Memory B cell (primary cell): Measurements from ENCODE around the gene POU4F1.

Experiments used
- ATAC-seq: fragments of 150-1000 bp; cut with Tn5 transposase; 2 replicates; pipeline ENCODE4 v1.10.0; 2021; ENCODE audit warnings: low read depth, mild to moderate bottlenecking, moderate library complexity
- DNase-seq, 2 donors: peaks; one replicate each; pipeline ENCODE4 v3.0.0; 2022; ENCODE audit warnings: low spot score in 2 of 2
- H3K27ac Mint-ChIP-seq: one replicate; pipeline ENCODE4 v1.8.0; 2022; ENCODE audit warnings: mild to moderate bottlenecking, moderate library complexity, mixed read lengths
- H3K27me3 Mint-ChIP-seq: one replicate; pipeline ENCODE4 v1.8.0; 2022; ENCODE audit warnings: mixed read lengths
- H3K36me3 Mint-ChIP-seq: one replicate; pipeline ENCODE4 v1.8.0; 2022; ENCODE audit warnings: mild to moderate bottlenecking, mixed read lengths
- H3K4me1 Mint-ChIP-seq: one replicate; pipeline ENCODE4 v1.8.0; 2022; ENCODE audit warnings: mixed read lengths
- H3K4me3 Mint-ChIP-seq: one replicate; pipeline ENCODE4 v1.8.0; 2022; ENCODE audit warnings: mild to moderate bottlenecking, moderate library complexity, mixed read lengths
- H3K9me3 Mint-ChIP-seq: one replicate; pipeline ENCODE4 v1.8.0; 2022; ENCODE audit warnings: mixed read lengths

POU4F1 gene

GRCh38 chr13:78600280-78600883 lies 3.0 kb downstream of the POU4F1 start:
- ATAC-seq (no peak), DNase-seq (no peak)
- H3K27ac Mint-ChIP-seq, result peak overlapping the region; percentile 24
- H3K4me3 Mint-ChIP-seq, result no peak overlapping the region
- no peaks in the 10 kb centered on the region for H3K9me3 Mint-ChIP-seq
- H3K27me3 Mint-ChIP-seq, result peaks cover 40% of the 10 kb centered on the region
- peaks cover 5% of the 10 kb centered on the region for H3K36me3 Mint-ChIP-seq
- peaks cover 15% of the 10 kb centered on the region for H3K4me1 Mint-ChIP-seq

DNA sequence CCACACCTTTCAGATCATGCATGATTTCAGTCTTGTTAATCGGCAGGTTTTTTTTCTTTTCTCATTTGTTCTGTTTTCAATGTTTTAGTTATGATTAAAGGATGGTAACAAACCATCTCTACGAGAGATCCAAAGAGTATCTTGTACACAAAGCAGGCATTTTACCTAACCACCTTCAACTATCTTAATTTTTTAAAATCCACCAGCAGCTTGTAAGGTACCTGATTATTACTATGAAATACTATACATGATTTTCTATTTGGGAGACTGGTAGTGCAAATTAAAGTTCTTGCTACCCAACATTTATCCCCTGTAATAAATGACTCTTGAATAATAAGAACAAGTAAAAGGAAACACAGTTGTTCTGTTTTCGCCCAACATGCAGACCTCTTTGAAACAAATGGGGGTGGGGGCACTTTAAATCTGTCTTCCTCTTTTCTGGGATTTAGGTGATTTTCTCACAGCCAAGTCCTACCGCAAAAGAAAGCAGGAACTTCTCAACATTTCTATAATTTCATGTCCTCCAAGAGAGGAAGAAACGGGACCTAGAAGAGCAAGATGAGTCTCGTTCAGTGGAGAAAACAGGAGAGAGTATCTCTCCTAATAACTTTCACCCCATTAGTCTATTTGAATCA lies 3.6 kb downstream of the POU4F1 start:
- no peak for DNase-seq
- no peak for ATAC-seq
- peaks cover 15% of the 10 kb centered on the region for H3K4me1 Mint-ChIP-seq
- no peaks in the 10 kb centered on the region for H3K9me3 Mint-ChIP-seq
- H3K27me3 Mint-ChIP-seq, result peaks cover 38% of the 10 kb centered on the region
- H3K27ac Mint-ChIP-seq, result no peak overlapping the region
- peaks cover 5% of the 10 kb centered on the region for H3K36me3 Mint-ChIP-seq
- H3K4me3 Mint-ChIP-seq, result no peak overlapping the region

GRCh38 chr13:78598966-78599644 lies 4.2 kb downstream of the POU4F1 start:
- Mint-ChIP-seq H3K27me3 (peaks cover 39% of the 10 kb centered on the region), H3K9me3 (no peaks in the 10 kb centered on the region), H3K27ac (no peak overlapping the region), H3K4me3 (no peak overlapping the region), H3K4me1 (peaks cover 14% of the 10 kb centered on the region), H3K36me3 (peaks cover 5% of the 10 kb centered on the region)
- ATAC-seq (no peak), DNase-seq (no peak)

DNA sequence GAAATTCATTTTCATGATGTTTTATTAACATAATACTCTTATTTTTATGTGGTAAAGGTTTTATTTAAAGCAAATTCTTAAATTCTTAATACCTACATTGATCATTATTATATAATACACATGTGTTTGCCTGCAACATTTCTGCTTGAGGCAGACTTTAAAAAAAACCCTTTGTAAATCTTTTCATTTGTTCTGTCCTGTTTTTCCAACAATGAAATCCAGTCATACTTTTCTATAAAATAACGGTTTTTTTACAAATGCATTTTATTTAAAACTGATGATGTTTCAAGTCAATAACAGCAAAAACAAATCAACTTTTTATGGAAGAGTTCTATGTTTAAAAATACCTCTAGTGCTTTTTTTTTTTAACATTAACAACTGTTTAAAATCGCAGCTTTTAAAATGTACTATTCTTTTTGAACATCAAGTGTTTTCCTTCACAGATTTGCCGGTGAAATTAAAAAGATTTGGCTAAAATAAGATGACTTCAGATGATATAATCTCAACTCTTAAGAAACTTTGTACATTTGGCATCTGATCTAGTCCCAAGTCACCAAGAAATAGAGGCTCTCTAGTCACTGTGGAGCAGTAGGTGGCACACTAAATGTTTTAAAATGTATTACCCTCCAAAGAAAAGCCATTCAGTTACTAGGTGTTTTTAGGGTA lies 5.1 kb downstream of the POU4F1 start:
- peaks cover 5% of the 10 kb centered on the region for H3K36me3 Mint-ChIP-seq
- no peaks in the 10 kb centered on the region for H3K9me3 Mint-ChIP-seq
- DNase-seq (no peak), ATAC-seq (no peak)
- no peak overlapping the region for H3K4me3 Mint-ChIP-seq
- peaks cover 38% of the 10 kb centered on the region for H3K27me3 Mint-ChIP-seq
- H3K4me1 Mint-ChIP-seq, result peaks cover 7% of the 10 kb centered on the region
- no peak overlapping the region for H3K27ac Mint-ChIP-seq

- Mint-ChIP-seq H3K9me3 (no peaks in the 10 kb centered on the region), H3K4me1 (peaks cover 4% of the 10 kb centered on the region), H3K27me3 (peaks cover 38% of the 10 kb centered on the region), H3K36me3 (peaks cover 5% of the 10 kb centered on the region), H3K27ac (peak overlapping the region; percentile 75), H3K4me3 (no peak overlapping the region)
- no peak for DNase-seq
- ATAC-seq, result no peak
Observed at GRCh38 chr13:78597602-78597932, 5.8 kb downstream of the POU4F1 start.

- H3K27ac Mint-ChIP-seq, result peak overlapping the region; percentile 75
- peaks cover 39% of the 10 kb centered on the region for H3K27me3 Mint-ChIP-seq
- no peaks in the 10 kb centered on the region for H3K9me3 Mint-ChIP-seq
- peaks cover 2% of the 10 kb centered on the region for H3K36me3 Mint-ChIP-seq
- no peaks in the 10 kb centered on the region for H3K4me1 Mint-ChIP-seq
- DNase-seq, result no peak
- no peak overlapping the region for H3K4me3 Mint-ChIP-seq
- ATAC-seq, result no peak
Observed at GRCh38 chr13:78596736-78597601, 6.4 kb downstream of the POU4F1 start.

- H3K27me3 Mint-ChIP-seq, result peaks cover 38% of the 10 kb centered on the region
- H3K4me1 Mint-ChIP-seq, result no peaks in the 10 kb centered on the region
- H3K27ac Mint-ChIP-seq, result peak overlapping the region; percentile 58
- H3K9me3 Mint-ChIP-seq, result no peaks in the 10 kb centered on the region
- ATAC-seq (no peak), DNase-seq (no peak)
- H3K4me3 Mint-ChIP-seq, result no peak overlapping the region
- H3K36me3 Mint-ChIP-seq, result peaks cover 2% of the 10 kb centered on the region
Observed at GRCh38 chr13:78596399-78596735, 7.0 kb downstream of the POU4F1 start.

DNA sequence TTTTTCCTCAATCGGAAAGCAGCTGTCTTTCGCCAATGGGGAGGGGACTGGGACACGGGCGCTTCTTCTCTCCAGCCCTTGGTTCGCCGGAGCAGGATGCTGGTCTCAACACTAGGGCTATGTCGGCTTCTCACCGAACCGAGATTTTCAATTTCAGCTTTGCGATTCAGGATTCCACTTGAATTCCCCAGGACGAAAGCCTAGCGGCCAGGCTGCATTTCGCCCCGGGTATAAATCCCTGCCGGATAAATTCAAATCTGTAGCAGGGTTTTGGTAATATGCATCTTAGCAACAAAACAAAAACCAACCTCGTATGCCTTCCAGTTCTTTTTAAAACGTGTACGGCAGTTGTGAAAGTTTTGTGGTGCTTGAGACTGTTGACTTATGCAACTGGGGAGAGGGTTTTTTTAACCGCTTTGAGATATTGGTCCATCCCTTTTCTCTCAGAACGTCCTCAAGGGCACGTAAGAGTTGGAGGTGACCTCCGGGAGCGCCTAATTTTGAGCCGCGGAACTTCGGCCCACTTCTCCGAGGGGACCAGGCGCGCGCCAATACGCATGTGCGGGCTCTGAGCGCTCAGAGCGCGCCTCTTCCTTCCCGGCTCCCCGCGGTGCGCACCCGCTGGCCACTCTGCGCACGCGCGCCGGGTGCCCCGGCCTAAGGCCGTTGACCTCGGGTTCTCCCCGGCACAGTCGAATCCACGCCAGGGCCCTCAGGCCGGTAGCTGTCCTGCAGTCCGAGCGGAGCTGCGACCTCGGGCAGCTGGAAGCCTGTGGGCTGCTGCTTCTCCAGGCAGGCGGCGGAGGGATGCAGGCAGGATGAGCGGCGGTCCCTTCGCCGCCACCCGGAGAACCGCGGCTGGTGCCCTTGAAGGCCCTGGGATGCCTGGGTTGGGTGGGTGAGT lies 7.6 kb downstream of the POU4F1 start:
- Mint-ChIP-seq H3K36me3 (peaks cover 2% of the 10 kb centered on the region), H3K27ac (peak overlapping the region; percentile 58), H3K4me3 (no peak overlapping the region), H3K9me3 (no peaks in the 10 kb centered on the region), H3K4me1 (no peaks in the 10 kb centered on the region), H3K27me3 (peaks cover 33% of the 10 kb centered on the region)
- ATAC-seq, result no peak
- DNase-seq, result no peak

GRCh38 chr13:78594456-78594975 lies 8.8 kb downstream of the POU4F1 start:
- DNase-seq (no peak), ATAC-seq (no peak)
- Mint-ChIP-seq H3K36me3 (peaks cover 2% of the 10 kb centered on the region), H3K27ac (no peak overlapping the region), H3K27me3 (peaks cover 36% of the 10 kb centered on the region), H3K9me3 (no peaks in the 10 kb centered on the region), H3K4me1 (no peaks in the 10 kb centered on the region), H3K4me3 (no peak overlapping the region)

DNA sequence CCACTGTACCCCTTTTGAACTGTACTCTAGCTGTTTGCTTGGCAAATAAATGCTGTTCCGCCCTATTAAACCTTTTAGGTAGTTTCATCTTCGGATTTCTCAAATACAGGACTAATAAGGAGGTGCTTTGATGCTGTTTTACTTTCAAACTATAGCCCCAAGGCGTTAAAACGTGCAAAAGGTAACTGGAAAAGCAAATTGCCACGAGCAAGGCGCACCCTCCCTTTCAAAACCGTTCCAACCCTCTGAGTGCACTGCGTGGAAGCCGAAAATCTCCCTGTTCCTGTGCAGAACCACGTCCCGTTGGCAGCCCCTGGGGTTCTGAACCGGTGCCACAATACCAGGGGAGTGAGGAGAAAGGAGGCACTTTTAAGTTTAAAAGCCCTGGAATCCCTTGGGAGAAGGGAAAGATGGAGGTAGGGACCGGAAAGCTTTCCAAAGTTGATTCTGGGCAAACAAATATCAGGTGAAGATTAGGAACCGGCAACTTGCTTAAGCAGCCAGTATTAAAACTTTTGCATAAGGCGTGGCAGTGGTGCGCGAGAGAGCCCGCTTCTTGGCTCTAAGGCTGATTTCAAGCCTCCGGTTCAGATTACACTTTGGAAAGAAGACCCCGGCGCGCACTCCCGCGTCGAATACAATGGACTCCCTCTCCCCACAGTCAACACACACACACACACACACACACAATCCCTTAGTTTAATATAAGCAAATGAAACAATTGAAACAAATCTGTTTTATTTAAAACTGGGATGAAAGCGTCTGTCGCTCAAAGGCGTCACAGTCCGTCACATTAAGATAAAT lies 9.5 kb downstream of the POU4F1 start:
- Mint-ChIP-seq H3K36me3 (peaks cover 2% of the 10 kb centered on the region), H3K4me1 (no peaks in the 10 kb centered on the region), H3K27ac (no peak overlapping the region), H3K9me3 (no peaks in the 10 kb centered on the region), H3K27me3 (peaks cover 36% of the 10 kb centered on the region), H3K4me3 (no peak overlapping the region)
- no peak for DNase-seq
- ATAC-seq, result no peak

GRCh38 chr13:78593129-78593528 lies 10.2 kb downstream of the POU4F1 start:
- Mint-ChIP-seq H3K36me3 (peaks cover 2% of the 10 kb centered on the region), H3K9me3 (no peaks in the 10 kb centered on the region), H3K27me3 (peaks cover 36% of the 10 kb centered on the region), H3K27ac (no peak overlapping the region), H3K4me3 (no peak overlapping the region), H3K4me1 (no peaks in the 10 kb centered on the region)
- DNase-seq, result no peak
- ATAC-seq, result no peak

DNA sequence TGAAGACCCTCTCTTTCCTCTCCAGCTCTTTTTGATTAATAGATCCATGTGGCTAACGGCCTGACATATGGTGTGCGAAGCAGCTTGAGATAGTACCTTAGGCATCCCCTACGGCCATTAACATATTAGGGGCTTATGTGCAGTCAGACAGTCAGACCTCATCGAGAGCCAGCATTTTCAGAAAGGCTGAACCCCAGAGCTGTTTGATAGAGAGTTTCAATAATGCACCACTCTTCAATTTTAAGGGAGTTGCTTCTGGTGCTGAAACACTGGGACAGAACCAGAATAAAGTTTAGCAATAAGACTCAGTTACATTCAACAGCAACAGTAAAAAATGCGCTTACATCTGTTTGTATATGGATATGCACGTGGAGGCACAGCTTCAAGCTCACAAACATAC lies 10.8 kb downstream of the POU4F1 start:
- Mint-ChIP-seq H3K9me3 (no peaks in the 10 kb centered on the region), H3K4me3 (no peak overlapping the region), H3K27me3 (peaks cover 37% of the 10 kb centered on the region), H3K36me3 (peaks cover 2% of the 10 kb centered on the region), H3K4me1 (no peaks in the 10 kb centered on the region), H3K27ac (no peak overlapping the region)
- ATAC-seq (no peak), DNase-seq (no peak)
